GM19324 (cell line): ENCODE data around the gene ELMO2.

Source experiments
- ATAC-seq: cut with Tn5 transposase; IDR thresholded peaks from one replicate; pipeline ENCODE4 v1.9.1; 2021; ENCODE audit warnings: mild to moderate bottlenecking, moderate library complexity; ENCODE audit not compliant: unreplicated experiment, low FRiP score

ELMO2 gene

GRCh38 chr20:46334303-46334904 lies 72.0 kb downstream of the ELMO2 start:
- no peak for ATAC-seq

GRCh38 chr20:46333161-46333991 lies 73.0 kb downstream of the ELMO2 start:
- ATAC-seq: no peak

- no peak for ATAC-seq
Measured at GRCh38 chr20:46332373-46333160, 73.8 kb downstream of the ELMO2 start.

- ATAC-seq: no peak
Measured at GRCh38 chr20:46331611-46332361, 74.6 kb downstream of the ELMO2 start.

GRCh38 chr20:46330831-46331371 lies 75.5 kb downstream of the ELMO2 start:
- ATAC-seq: no peak

- no peak for ATAC-seq
Measured at GRCh38 chr20:46330072-46330763, 76.2 kb downstream of the ELMO2 start.

- no peak for ATAC-seq
Measured at GRCh38 chr20:46328200-46328882, 78.1 kb downstream of the ELMO2 start.

GRCh38 chr20:46327557-46327956 lies 78.9 kb downstream of the ELMO2 start:
- ATAC-seq: no peak

GRCh38 chr20:46325789-46326188 lies 80.6 kb downstream of the ELMO2 start:
- ATAC-seq: no peak

- ATAC-seq: no peak
Measured at GRCh38 chr20:46324960-46325703, 81.3 kb downstream of the ELMO2 start.

GRCh38 chr20:46324379-46324778 lies 82.0 kb downstream of the ELMO2 start:
- no peak for ATAC-seq

GRCh38 chr20:46323557-46323956 lies 82.9 kb downstream of the ELMO2 start:
- ATAC-seq: no peak

GRCh38 chr20:46322641-46323040 lies 83.8 kb downstream of the ELMO2 start:
- no peak for ATAC-seq

- no peak for ATAC-seq
Measured at GRCh38 chr20:46317685-46318177, 88.7 kb downstream of the ELMO2 start.

- ATAC-seq: no peak
Measured at GRCh38 chr20:46316984-46317684, 89.3 kb downstream of the ELMO2 start.
